Liver (tissue), 3 donors: ENCODE measurements around the gene NDUFAF8.

ENCODE experiments used
- CTCF ChIP-seq: fragments of 150-350 bp; IDR thresholded peaks from 2 replicates; pipeline ENCODE4 v1.5.1; 2017; ENCODE audit warnings: improper control_type of control experiment, low read depth, low read length; ENCODE audit not compliant: missing input control
- JUND ChIP-seq, 2 donors: IDR thresholded peaks; 2 replicates each; pipeline ENCODE4 v1.6.1; 2016; ENCODE audit warnings: antibody characterized with exemption in 2 of 2
- MAX ChIP-seq: IDR thresholded peaks from 2 replicates; pipeline ENCODE4 v1.6.1; 2016; ENCODE audit warnings: antibody characterized with exemption
- TAF1 ChIP-seq: conservative IDR thresholded peaks from 2 replicates; pipeline ENCODE4 v1.6.1; 2016; ENCODE audit warnings: antibody characterized with exemption, mild to moderate bottlenecking
- donor health status: healthy.
- donor health status: healthy.

- no peak for TF ChIP-seq JUND (IDR thresholded peaks at IDR 0.05)
- TF ChIP-seq MAX: no peak
- no peak for TF ChIP-seq CTCF
- no peak for TF ChIP-seq TAF1
These were observed 9.5 kb upstream of the NDUFAF8 start for GRCh38 chr17:81229666-81229920.
